Left ventricle myocardium inferior (tissue), 1 donor: ENCODE data around the gene ENAH. TPM values are rescaled to one million over a fixed set of nuclear protein-coding genes. Genes with fewer than 3 reads are reported as not detected.

Source experiments
- DNase-seq: peaks from one replicate; pipeline ENCODE4 v3.0.0-alpha.2; 2020
- H3K27ac ChIP-seq: fragments of 200-600 bp; replicated peaks from 2 replicates; pipeline ENCODE4 v1.8.0; 2021
- H3K27me3 ChIP-seq: fragments of 200-600 bp; 2 replicates; pipeline ENCODE4 v1.8.0; 2021; ENCODE audit warnings: low read depth
- H3K36me3 ChIP-seq: fragments of 200-600 bp; 2 replicates; pipeline ENCODE4 v1.8.0; 2021
- H3K4me1 ChIP-seq: fragments of 200-600 bp; 2 replicates; pipeline ENCODE4 v1.8.0; 2021
- H3K4me3 ChIP-seq: fragments of 200-600 bp; 2 replicates; pipeline ENCODE4 v1.8.0; 2021; ENCODE audit warnings: mild to moderate bottlenecking, moderate library complexity
- H3K9me3 ChIP-seq: fragments of 200-600 bp; replicated peaks from 2 replicates; pipeline ENCODE4 v1.8.0; 2021
- intact Hi-C: fragments of 100-400 bp; cut with micrococcal nuclease; formaldehyde crosslinking; loops from one replicate; pipeline ENCODE4 v1.11.0; 2022
- total RNA-seq: library from RNA; stranded (reverse); fragmentation: NEBNext Ultra II Directional; extraction: Animal tissue kit (Norgen Biotek cat#: 25700); gene quantifications from one replicate; pipeline ENCODE4 v1.2.1, GENCODE V29; 2021
- TF ChIP-seq, protein P1 (sequence below): fragments of 200-600 bp; IDR thresholded peaks from 2 replicates; pipeline ENCODE4 v1.8.0; 2021; ENCODE audit warnings: antibody characterized with exemption, mild to moderate bottlenecking, borderline replicate concordance
- donor health status: DM: no; HTN: yes; CAD: no; lungs with severe emphysema.

ENAH gene
- total RNA-seq, 1 donor from 2014 or later: 78.6 TPM

GRCh38 chr1:225486856-225487255, 166.1 kb downstream of the ENAH start:
- H3K36me3 ChIP-seq: no peaks in the 10 kb centered on the region
- H3K9me3 ChIP-seq: no peaks in the 10 kb centered on the region
- TF ChIP-seq, protein P1, sequence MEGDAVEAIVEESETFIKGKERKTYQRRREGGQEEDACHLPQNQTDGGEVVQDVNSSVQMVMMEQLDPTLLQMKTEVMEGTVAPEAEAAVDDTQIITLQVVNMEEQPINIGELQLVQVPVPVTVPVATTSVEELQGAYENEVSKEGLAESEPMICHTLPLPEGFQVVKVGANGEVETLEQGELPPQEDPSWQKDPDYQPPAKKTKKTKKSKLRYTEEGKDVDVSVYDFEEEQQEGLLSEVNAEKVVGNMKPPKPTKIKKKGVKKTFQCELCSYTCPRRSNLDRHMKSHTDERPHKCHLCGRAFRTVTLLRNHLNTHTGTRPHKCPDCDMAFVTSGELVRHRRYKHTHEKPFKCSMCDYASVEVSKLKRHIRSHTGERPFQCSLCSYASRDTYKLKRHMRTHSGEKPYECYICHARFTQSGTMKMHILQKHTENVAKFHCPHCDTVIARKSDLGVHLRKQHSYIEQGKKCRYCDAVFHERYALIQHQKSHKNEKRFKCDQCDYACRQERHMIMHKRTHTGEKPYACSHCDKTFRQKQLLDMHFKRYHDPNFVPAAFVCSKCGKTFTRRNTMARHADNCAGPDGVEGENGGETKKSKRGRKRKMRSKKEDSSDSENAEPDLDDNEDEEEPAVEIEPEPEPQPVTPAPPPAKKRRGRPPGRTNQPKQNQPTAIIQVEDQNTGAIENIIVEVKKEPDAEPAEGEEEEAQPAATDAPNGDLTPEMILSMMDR: no peak
- no peaks in the 10 kb centered on the region for H3K4me1 ChIP-seq
- no peak overlapping the region for H3K27ac ChIP-seq
- DNase-seq: no peak
- no peak overlapping the region for H3K4me3 ChIP-seq
- intact Hi-C loops: no loop called here
- no peaks in the 10 kb centered on the region for H3K27me3 ChIP-seq

DNA sequence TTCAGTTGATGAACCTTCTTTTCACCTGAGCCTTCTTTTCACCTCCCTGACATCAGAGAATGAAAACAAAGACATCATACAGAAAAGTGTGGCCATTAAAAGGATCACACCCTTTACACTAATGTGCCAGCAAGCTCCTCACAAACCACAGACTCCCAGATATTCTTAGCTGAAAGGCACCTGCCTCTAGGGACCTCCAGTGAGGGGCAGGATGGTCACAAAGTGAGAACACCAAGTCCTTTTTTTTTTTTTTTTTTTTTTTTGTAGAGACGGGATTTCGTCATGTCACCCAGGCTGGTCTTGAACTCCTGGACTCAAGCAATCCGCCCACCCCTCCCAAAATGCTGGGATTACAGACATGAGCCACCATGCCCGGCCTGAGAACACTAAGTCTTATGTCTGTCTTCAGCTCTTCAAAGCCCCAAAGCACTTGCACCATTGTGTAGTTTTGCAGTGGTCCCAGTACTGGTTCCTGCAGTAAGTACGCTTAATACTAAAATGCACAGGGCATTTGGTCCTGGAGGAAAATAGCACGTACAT, 166.9 kb downstream of the ENAH start:
- no peak for DNase-seq
- Histone ChIP-seq H3K36me3 (no peaks in the 10 kb centered on the region), H3K27me3 (no peaks in the 10 kb centered on the region), H3K4me1 (no peaks in the 10 kb centered on the region), H3K4me3 (no peak overlapping the region), H3K9me3 (no peaks in the 10 kb centered on the region), H3K27ac (no peak overlapping the region)
- TF ChIP-seq, protein P1: no peak
- intact Hi-C loops: no loop called here

DNA sequence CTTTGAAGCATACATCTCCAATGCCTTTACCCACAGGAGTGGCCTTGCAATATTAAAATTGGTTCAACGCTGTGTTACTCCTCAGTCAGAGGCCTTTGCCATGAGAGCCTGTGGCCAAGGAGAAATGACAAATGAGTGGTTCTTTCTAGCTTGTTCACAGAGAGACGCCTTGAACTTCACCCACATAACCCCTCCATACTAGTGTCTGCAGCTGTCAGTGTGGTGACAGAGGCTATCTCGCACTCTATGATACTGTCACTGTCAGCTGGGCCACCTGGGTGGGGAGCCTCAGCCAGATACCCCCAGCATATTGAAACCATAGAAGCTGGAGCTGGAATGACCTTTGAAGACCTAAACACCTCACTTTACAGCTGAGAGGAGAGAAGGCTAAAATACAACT, 167.7 kb downstream of the ENAH start:
- no peaks in the 10 kb centered on the region for H3K4me1 ChIP-seq
- H3K27ac ChIP-seq: no peak overlapping the region

GRCh38 chr1:225484657-225485214, 168.2 kb downstream of the ENAH start:
- no peaks in the 10 kb centered on the region for H3K36me3 ChIP-seq
- no peaks in the 10 kb centered on the region for H3K9me3 ChIP-seq
- no peak for DNase-seq
- no peak overlapping the region for H3K27ac ChIP-seq
- TF ChIP-seq, protein P1: no peak
- H3K27me3 ChIP-seq: no peaks in the 10 kb centered on the region
- no peak overlapping the region for H3K4me3 ChIP-seq
- no peaks in the 10 kb centered on the region for H3K4me1 ChIP-seq
- intact Hi-C loops: no loop called here

More for the DNA sequence above, 167.7 kb downstream of the ENAH start:
- Histone ChIP-seq H3K27me3 (no peaks in the 10 kb centered on the region), H3K4me3 (no peak overlapping the region), H3K36me3 (no peaks in the 10 kb centered on the region), H3K9me3 (no peaks in the 10 kb centered on the region)
- no peak for DNase-seq
- TF ChIP-seq, protein P1: no peak
- intact Hi-C loops: no loop called here

DNA sequence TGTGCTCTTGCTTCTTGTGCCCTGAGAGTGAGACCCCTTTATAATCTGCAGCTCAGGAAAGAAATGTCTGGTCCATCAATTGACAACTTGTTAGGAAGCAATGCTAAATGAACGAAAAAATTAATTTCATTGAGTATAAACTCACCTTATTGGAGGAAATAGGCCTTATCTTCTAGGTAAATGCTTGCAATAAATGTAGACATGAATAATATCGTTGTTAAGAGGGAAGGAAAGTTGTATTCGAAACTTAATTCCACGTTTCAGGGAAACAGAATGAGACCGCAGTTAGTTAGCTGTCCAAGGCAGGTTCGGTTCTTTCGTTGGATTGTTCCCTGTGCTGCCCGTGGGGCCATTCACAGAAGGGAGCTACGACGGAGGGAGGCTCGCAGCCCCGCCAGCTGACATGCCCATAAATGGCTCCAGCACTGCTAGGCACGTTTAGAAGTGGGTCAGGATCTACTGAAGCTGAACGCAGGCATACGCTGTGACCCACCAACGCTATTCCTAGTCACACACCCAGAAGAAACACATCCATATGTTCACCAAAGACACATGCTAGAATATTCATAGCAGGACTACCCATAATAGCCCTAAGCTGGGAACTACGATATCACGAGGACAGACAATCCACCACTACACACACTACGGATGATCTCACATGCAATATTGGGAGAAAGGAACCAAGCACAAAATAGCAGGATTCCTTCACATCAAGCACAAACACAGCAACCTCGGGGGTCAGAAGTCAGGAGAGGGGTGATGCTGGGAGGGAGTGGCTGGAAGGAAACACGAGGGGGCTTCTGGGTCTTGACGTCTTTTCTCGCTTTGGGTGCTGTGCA, 168.9 kb downstream of the ENAH start:
- Histone ChIP-seq H3K27ac (no peak overlapping the region), H3K27me3 (no peaks in the 10 kb centered on the region), H3K9me3 (no peaks in the 10 kb centered on the region), H3K4me1 (no peaks in the 10 kb centered on the region), H3K36me3 (no peaks in the 10 kb centered on the region), H3K4me3 (no peak overlapping the region)
- intact Hi-C loops: no loop called here
- TF ChIP-seq, protein P1: no peak
- no peak for DNase-seq
